HepG2 (cell line): Measurements from ENCODE around the gene LRRN2. TPM values are rescaled to one million over a fixed set of nuclear protein-coding genes. Genes with fewer than 3 reads are reported as not detected.

Source experiments
- ATAC-seq: fragments of 200-7000 bp; cut with Tn5 transposase; 3 replicates; pipeline ENCODE4 v1.9.1; 2020; ENCODE audit warnings: mild to moderate bottlenecking, moderate library complexity
- BruUV-seq: library from RNA; stranded (reverse); fragments of 400-500 nt; replicated peaks from 2 replicates; lab custom pipeline; 2021; lab: Mats Ljungman, UMichigan
- CTCF ChIA-PET: fragments of 300-600 bp; formaldehyde crosslinking; extraction: SDS; loops from one replicate; lab custom pipeline; 2021; ENCODE audit warnings: low total read pairs, inconsistent platforms, low intra/inter-chr PET ratio; lab: Yijun Ruan, JAX
- POLR2A ChIA-PET: fragments of 350-600 bp; sonication (Branson Sonifier 250); formaldehyde crosslinking; loops from one replicate; lab custom pipeline; 2020; ENCODE audit warnings: antibody characterized with exemption, inconsistent platforms; lab: Yijun Ruan, JAX
- DNase-seq: peaks from one replicate; pipeline ENCODE4 v3.0.0-alpha.2; 2015; ENCODE audit warnings: low spot score
- FAIRE-seq: peaks from 3 replicates; lab custom pipeline; 2011; peaks lifted over from hg19 to GRCh38; lab: Jason Lieb, UNC
- H2AFZ ChIP-seq: one replicate; pipeline ENCODE4 v1.6.1; 2011; ENCODE audit warnings: low read length, inconsistent platforms
- H3K27ac ChIP-seq: fragments of 300-600 bp; 3 replicates; pipeline ENCODE4 v1.8.0; 2011; ENCODE audit warnings: mixed run types, mild to moderate bottlenecking, mixed read lengths, low read length, inconsistent platforms; ENCODE audit not compliant: insufficient read depth; ENCODE audit errors: extremely low read length
- H3K27me3 ChIP-seq, 2 experiments: fragments of 200-600 bp in 1 of 2; 2 replicates in 1 of 2; 3 replicates in 1 of 2; pipeline versions ENCODE4 v1.6.0 to v1.8.0; 2011; ENCODE audit warnings: low read length in 2 of 2, mild to moderate bottlenecking in 2 of 2, moderate library complexity in 2 of 2, inconsistent platforms in 1 of 2; ENCODE audit not compliant: insufficient read depth in 2 of 2, control insufficient read depth in 1 of 2
- H3K36me3 ChIP-seq, 2 experiments: fragments of 200-600 bp in 1 of 2; replicated peaks in 1 of 2; 2 replicates in 1 of 2; 3 replicates in 1 of 2; pipeline versions ENCODE4 v1.5.1 to v1.8.0; 2011; ENCODE audit warnings: low read length in 2 of 2, inconsistent platforms in 1 of 2; ENCODE audit not compliant: insufficient read depth in 2 of 2, control insufficient read depth in 1 of 2
- H3K4me1 ChIP-seq: 2 replicates; pipeline ENCODE4 v1.5.1; 2012; ENCODE audit warnings: low read length, inconsistent platforms; ENCODE audit not compliant: insufficient read depth
- H3K4me2 ChIP-seq: 2 replicates; pipeline ENCODE4 v1.6.0; 2011; ENCODE audit warnings: low read depth, low read length, inconsistent platforms
- H3K4me3 ChIP-seq, 3 experiments: fragments of 200-600 bp in 1 of 3; sonication (generic), shearing (Covaris generic) in 1 of 3; replicated peaks in 1 of 3; 2 replicates each; pipeline ENCODE4 v1.5.1; 2011 to 2016; ENCODE audit warnings: low read length in 3 of 3, inconsistent platforms in 2 of 3, low read depth in 2 of 3, mild to moderate bottlenecking in 2 of 3, control low read depth in 1 of 3, mixed read lengths in 1 of 3; ENCODE audit not compliant: insufficient read depth in 1 of 3
- H3K79me2 ChIP-seq: one replicate; pipeline ENCODE4 v1.6.1; 2011; ENCODE audit warnings: low read length, inconsistent platforms; ENCODE audit not compliant: insufficient read depth
- H3K9ac ChIP-seq: 2 replicates; pipeline ENCODE4 v1.6.0; 2011; ENCODE audit warnings: mild to moderate bottlenecking, low read depth, low read length, inconsistent platforms; ENCODE audit not compliant: insufficient read depth
- H3K9me3 ChIP-seq: 2 replicates; pipeline ENCODE4 v1.5.1; 2012; ENCODE audit warnings: mild to moderate bottlenecking, low read length
- H4K20me1 ChIP-seq: 2 replicates; pipeline ENCODE4 v1.6.0; 2011; ENCODE audit warnings: inconsistent platforms, mild to moderate bottlenecking, low read length, moderate library complexity; ENCODE audit not compliant: insufficient read depth
- AHDC1 ChIP-seq: sonication (generic); formaldehyde crosslinking; IDR thresholded peaks from 2 replicates; pipeline ENCODE4 v1.5.1; 2020; ENCODE audit warnings: mild to moderate bottlenecking, missing genetic modification reagents, borderline replicate concordance
- CAMTA2 ChIP-seq: sonication (generic); formaldehyde crosslinking; IDR thresholded peaks from 2 replicates; pipeline ENCODE4 v1.4.0; 2020; ENCODE audit warnings: mild to moderate bottlenecking, missing genetic modification reagents, borderline replicate concordance
- E2F5 ChIP-seq: sonication (generic); formaldehyde crosslinking; conservative IDR thresholded peaks from 2 replicates; pipeline ENCODE4 v1.4.0; 2020; ENCODE audit warnings: missing genetic modification reagents
- PRDM4 ChIP-seq: sonication (generic); formaldehyde crosslinking; IDR thresholded peaks from 2 replicates; pipeline ENCODE4 v1.9.0; 2021; ENCODE audit warnings: missing genetic modification reagents, borderline replicate concordance
- SALL1 ChIP-seq: sonication (generic); formaldehyde crosslinking; IDR thresholded peaks from 2 replicates; pipeline ENCODE4 v1.8.0; 2022; ENCODE audit warnings: mild to moderate bottlenecking, missing genetic modification reagents
- SMARCE1 ChIP-seq: fragments of 450-650 bp; IDR thresholded peaks from 2 replicates; pipeline ENCODE4 v1.6.1; 2017; ENCODE audit warnings: borderline replicate concordance
- TFAP4 ChIP-seq: sonication (generic); IDR thresholded peaks from 2 replicates; pipeline ENCODE4 v1.6.1; 2016; ENCODE audit warnings: low read depth, borderline replicate concordance
- ZBTB1 ChIP-seq: sonication (generic); formaldehyde crosslinking; IDR thresholded peaks from 2 replicates; pipeline ENCODE4 v1.4.0; 2020; ENCODE audit warnings: missing genetic modification reagents, borderline replicate concordance
- ZNF230 ChIP-seq: sonication (generic); formaldehyde crosslinking; IDR thresholded peaks from 2 replicates; pipeline ENCODE4 v1.4.0; 2020; ENCODE audit warnings: mild to moderate bottlenecking, missing genetic modification reagents
- WGBS: methylation state at CpG from one replicate; pipeline ENCODE4 v1.1.6; 2017; ENCODE audit warnings: low lambda C conversion rate; 5-methylcytosine and 5-hydroxymethylcytosine counted together
- in situ Hi-C: cut with HindIII; loops from 2 replicates; pipeline ENCODE4 v1.10.0; 2017; ENCODE audit warnings: low pct_unique_long_range_greater_than_20kb; ENCODE audit not compliant: extremely low pct_ligation_motif_present
- intact Hi-C: fragments of 100-400 bp; cut with micrococcal nuclease; formaldehyde crosslinking; loops from one replicate; pipeline ENCODE4 v1.10.0; 2022; ENCODE audit not compliant: unreplicated experiment
- polyA plus RNA-seq, 8 experiments: library from polyadenylated mRNA; depleted of rRNA in 3 of 8; stranded (reverse) in 7 of 8; unstranded in 1 of 8; fragments of >200 nt; fragmentation: Illumina TruSeq in 4 of 8; extraction: Trizol in 4 of 8; gene quantifications; 2 replicates each; pipeline versions ENCODE4 v1.2.1 to v1.2.3, GENCODE V29; 2011 to 2016; ENCODE audit warnings: low read depth in 4 of 8, missing spikeins in 1 of 8, mixed read lengths in 1 of 8; ENCODE audit not compliant: insufficient read depth in 1 of 8
- total RNA-seq, 5 experiments: library from RNA; depleted of rRNA; stranded (reverse); fragments of >200 nt; fragmentation: Illumina TruSeq; extraction: Trizol; gene quantifications; 2 replicates each; pipeline ENCODE4 v1.2.3, GENCODE V29; 2016; ENCODE audit warnings: low read depth in 1 of 5
- TF ChIP-seq, protein P1 (sequence below): sonication (generic); formaldehyde crosslinking; IDR thresholded peaks from 2 replicates; pipeline ENCODE4 v1.4.0; 2020; ENCODE audit warnings: missing genetic modification reagents, low read depth, mild to moderate bottlenecking, borderline replicate concordance

LRRN2 gene
- total and polyA plus RNA-seq, 2 of the 13 experiments (the other 11 are each of a cell fraction or from before 2014, with no cell fraction given), result not detected

DNA sequence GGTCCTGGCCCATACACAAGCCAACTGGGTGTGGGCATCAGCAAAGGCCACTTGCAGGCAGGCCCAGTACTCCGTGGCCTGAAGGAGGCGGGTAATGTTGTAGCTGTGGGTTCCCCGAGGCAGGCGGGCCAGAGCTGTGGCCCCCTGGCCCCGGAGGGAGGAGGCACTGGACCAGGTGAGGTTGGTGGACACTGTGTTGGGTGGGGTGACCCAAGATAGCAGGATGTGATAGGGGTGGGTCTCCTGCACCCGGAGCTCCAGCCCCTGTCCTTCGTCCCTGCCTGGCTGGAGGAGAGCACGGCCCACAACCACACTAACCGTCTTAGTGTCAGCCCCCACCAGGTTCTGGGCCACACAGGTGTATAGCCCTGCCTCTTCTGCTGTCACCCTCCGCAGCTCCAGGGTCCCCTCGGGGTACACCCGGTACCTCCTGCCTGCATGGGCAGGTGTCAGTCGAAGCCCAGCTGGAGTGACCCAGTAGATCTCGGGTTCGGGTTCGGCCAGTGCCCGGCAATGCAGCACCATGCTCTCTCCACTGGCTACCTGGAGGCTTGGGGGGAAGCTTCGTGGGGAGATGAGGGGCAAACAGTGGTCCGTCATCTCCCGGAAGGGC is 67.3 kb downstream of the LRRN2 start:
- 33% methylated on average over 3 of the region's 20 CpGs for WGBS
- ChIA-PET POLR2A (no interaction called here), CTCF (no interaction called here)
- Histone ChIP-seq H3K27ac (no peak overlapping the region), H4K20me1 (no peaks in the 10 kb centered on the region), H3K9me3 (no peaks in the 10 kb centered on the region), H3K4me2 (no peak overlapping the region), H3K79me2 (no peaks in the 10 kb centered on the region), H3K27me3 (peaks cover 7 to 51% of the 10 kb centered on the region in 2 experiments), H3K4me1 (peaks cover 8% of the 10 kb centered on the region), H3K36me3 (no peaks in the 10 kb centered on the region), H3K9ac (no peak overlapping the region), H2AFZ (no peak overlapping the region), H3K4me3 (no peak overlapping the region)
- intact Hi-C loops (no loop called here), in situ Hi-C loops (no loop called here)
- DNase-seq (no peak), ATAC-seq (no peak), FAIRE-seq (no peak)
- no TSS peak for BruUV-seq
- TF ChIP-seq PRDM4 (CRISPR knock-in tag), result no peak
- TF ChIP-seq, protein P1, sequence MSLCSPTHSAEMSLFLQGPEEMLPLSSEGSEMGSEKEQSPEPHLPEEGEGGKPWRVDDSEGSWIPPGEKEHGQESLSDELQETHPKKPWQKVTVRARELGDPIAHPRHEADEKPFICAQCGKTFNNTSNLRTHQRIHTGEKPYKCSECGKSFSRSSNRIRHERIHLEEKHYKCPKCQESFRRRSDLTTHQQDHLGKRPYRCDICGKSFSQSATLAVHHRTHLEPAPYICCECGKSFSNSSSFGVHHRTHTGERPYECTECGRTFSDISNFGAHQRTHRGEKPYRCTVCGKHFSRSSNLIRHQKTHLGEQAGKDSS (CRISPR knock-in tag), result no peak
- TF ChIP-seq SALL1 (CRISPR knock-in tag), result no peak
- no peak for TF ChIP-seq ZBTB1
- no peak for TF ChIP-seq ZNF230 (CRISPR knock-in tag)
- TF ChIP-seq TFAP4, result no peak
- no peak for TF ChIP-seq CAMTA2 (CRISPR knock-in tag)
- no peak for TF ChIP-seq E2F5 (CRISPR knock-in tag)
- TF ChIP-seq SMARCE1, result no peak
- TF ChIP-seq AHDC1 (CRISPR knock-in tag), result no peak
